Endothelial cell of umbilical vein (primary cell): Measurements from ENCODE around the gene OSBPL9. TPM values are rescaled to one million over a fixed set of nuclear protein-coding genes. Genes with fewer than 3 reads are reported as not detected.

Experiments used
- BruUV-seq: library from RNA; stranded (reverse); fragments of 400-500 nt; replicated peaks from 2 replicates; lab custom pipeline; 2021; lab: Mats Ljungman, UMichigan
- CTCF ChIA-PET: fragments of 300-600, 350-600 bp; sonication (Branson Sonifier 250); formaldehyde crosslinking; loops from one replicate; lab custom pipeline; 2021; ENCODE audit warnings: antibody characterized with exemption, inconsistent platforms; lab: Charles Lee
- POLR2A ChIA-PET: fragments of 300-600, 350-600 bp; sonication (Branson Sonifier 250); formaldehyde crosslinking; loops from one replicate; lab custom pipeline; 2021; ENCODE audit warnings: antibody characterized with exemption, inconsistent platforms; lab: Charles Lee
- DNase-seq: peaks from one replicate; pipeline ENCODE4 v3.0.0-alpha.2; 2011; ENCODE audit warnings: low read depth, low spot score
- FAIRE-seq: peaks from 2 replicates; lab custom pipeline; 2011; peaks lifted over from hg19 to GRCh38; lab: Jason Lieb, UNC
- H2AFZ ChIP-seq: 2 replicates; pipeline ENCODE4 v1.6.0; 2012; ENCODE audit warnings: low read depth, low read length, control low read depth, inconsistent platforms
- H3K27ac ChIP-seq: 2 replicates; pipeline ENCODE4 v1.5.1; 2011; ENCODE audit warnings: low read depth, mild to moderate bottlenecking, control low read depth, low read length, moderate library complexity; ENCODE audit not compliant: insufficient read depth
- H3K27me3 ChIP-seq, 2 experiments: 2 replicates each; pipeline versions ENCODE4 v1.6.0 to v1.6.1; 2011; ENCODE audit warnings: low read length in 2 of 2, mixed read lengths in 1 of 2; ENCODE audit not compliant: control insufficient read depth in 2 of 2, insufficient read depth in 2 of 2
- H3K36me3 ChIP-seq, 2 experiments: 2 replicates in 1 of 2; 3 replicates in 1 of 2; pipeline ENCODE4 v1.5.1; 2011; ENCODE audit warnings: low read length in 2 of 2, mild to moderate bottlenecking in 1 of 2, moderate library complexity in 1 of 2; ENCODE audit not compliant: control insufficient read depth in 2 of 2, insufficient read depth in 2 of 2; ENCODE audit errors: extremely low read depth in 1 of 2
- H3K4me1 ChIP-seq: 3 replicates; pipeline ENCODE4 v1.5.1; 2011; ENCODE audit warnings: mild to moderate bottlenecking, low read length; ENCODE audit not compliant: control insufficient read depth, insufficient read depth; ENCODE audit errors: extremely low read depth
- H3K4me2 ChIP-seq: 2 replicates; pipeline ENCODE4 v1.6.1; 2011; ENCODE audit warnings: low read length, control low read depth, mixed read lengths; ENCODE audit not compliant: insufficient read depth
- H3K4me3 ChIP-seq, 3 experiments: fragments of 200-600 bp in 1 of 3; sonication (generic), shearing (Covaris generic) in 1 of 3; replicated peaks in 1 of 3; 2 replicates each; pipeline ENCODE4 v1.5.1; 2011 to 2016; ENCODE audit warnings: control low read depth in 3 of 3, low read length in 3 of 3, mild to moderate bottlenecking in 2 of 3, inconsistent platforms in 1 of 3, low read depth in 1 of 3, moderate library complexity in 1 of 3; ENCODE audit not compliant: insufficient read depth in 1 of 3
- H3K79me2 ChIP-seq: 2 replicates; pipeline ENCODE4 v1.6.0; 2012; ENCODE audit warnings: low read length, inconsistent platforms; ENCODE audit not compliant: control insufficient read depth, insufficient read depth
- H3K9ac ChIP-seq: replicated peaks from 2 replicates; pipeline ENCODE3; 2011; ENCODE audit warnings: low read length, control low read depth; ENCODE audit not compliant: insufficient read depth; ENCODE audit errors: extremely low read depth
- H3K9me1 ChIP-seq: replicated peaks from 3 replicates; pipeline ENCODE4 v1.6.0; 2011; ENCODE audit warnings: mild to moderate bottlenecking, low read length; ENCODE audit not compliant: control insufficient read depth, insufficient read depth; ENCODE audit errors: extremely low read depth
- H3K9me3 ChIP-seq: replicated peaks from 2 replicates; pipeline ENCODE4 v1.5.1; 2012; ENCODE audit warnings: low read length, inconsistent platforms; ENCODE audit not compliant: control insufficient read depth, insufficient read depth
- H4K20me1 ChIP-seq: replicated peaks from 2 replicates; pipeline ENCODE3; 2011; ENCODE audit warnings: mild to moderate bottlenecking, low read length; ENCODE audit not compliant: control insufficient read depth, insufficient read depth; ENCODE audit errors: extremely low read depth
- EZH2 ChIP-seq: IDR thresholded peaks from 2 replicates; pipeline ENCODE4 v1.6.1; 2012; ENCODE audit warnings: borderline replicate concordance, low read depth, mild to moderate bottlenecking, moderate library complexity, low read length, inconsistent platforms; ENCODE audit not compliant: severe bottlenecking
- FOS ChIP-seq: IDR thresholded peaks from 2 replicates; pipeline ENCODE4 v1.6.1; 2011; ENCODE audit warnings: mild to moderate bottlenecking, low read length, moderate library complexity, borderline replicate concordance; ENCODE audit not compliant: insufficient read depth
- GATA2 ChIP-seq: IDR thresholded peaks from 2 replicates; pipeline ENCODE4 v1.7.0; 2011; ENCODE audit warnings: low read depth, mild to moderate bottlenecking, moderate library complexity, mixed read lengths, low read length; ENCODE audit not compliant: insufficient read length, insufficient read depth
- JUN ChIP-seq: IDR thresholded peaks from 2 replicates; pipeline ENCODE4 v1.6.1; 2011; ENCODE audit warnings: borderline replicate concordance, low read depth; ENCODE audit not compliant: insufficient read length, insufficient read depth
- MAX ChIP-seq: IDR thresholded peaks from 2 replicates; pipeline ENCODE4 v1.6.1; 2011; ENCODE audit not compliant: insufficient read depth, insufficient read length
- MYC ChIP-seq: IDR thresholded peaks from one replicate; pipeline ENCODE4 v1.6.1; 2011; ENCODE audit warnings: mild to moderate bottlenecking, low read depth, low read length
- POLR2A ChIP-seq: IDR thresholded peaks from 2 replicates; pipeline ENCODE4 v1.6.1; 2012; ENCODE audit warnings: low read depth, mild to moderate bottlenecking, control low read depth, low read length
- POLR2AphosphoS5 ChIP-seq: IDR thresholded peaks from 2 replicates; pipeline ENCODE4 v1.6.1; 2012; ENCODE audit warnings: low read depth, mild to moderate bottlenecking, control low read depth, low read length, moderate library complexity; ENCODE audit not compliant: insufficient read depth
- dilution Hi-C: fragments of 300-500 bp; cut with MboI; formaldehyde crosslinking; loops from one replicate; pipeline ENCODE4 v1.15.0; 2019; ENCODE audit warnings: low sequenced_read_pairs; ENCODE audit not compliant: extremely low pct_ligation_motif_present
- intact Hi-C: fragments of 100-400 bp; cut with micrococcal nuclease; formaldehyde crosslinking; loops from one replicate; pipeline ENCODE4 v1.10.0; 2022
- polyA plus RNA-seq, 4 experiments: library from polyadenylated mRNA; depleted of rRNA in 3 of 4; stranded (reverse) in 3 of 4; unstranded in 1 of 4; fragments of >200 nt; gene quantifications; 2 replicates each; pipeline versions ENCODE4 v1.2.1 to v1.2.3, GENCODE V29; 2011 to 2012; ENCODE audit warnings: missing spikeins in 1 of 4
- total RNA-seq: library from RNA; stranded (reverse); gene quantifications from 2 replicates; pipeline ENCODE4 v1.2.3, GENCODE V29; 2021
- TF ChIP-seq, protein P1 (sequence below), 2 donors: IDR thresholded peaks; 1 replicate in 1 of 2; 2 replicates in 1 of 2; pipeline ENCODE4 v1.5.1; 2011; ENCODE audit warnings: low read length in 2 of 2, mild to moderate bottlenecking in 2 of 2, moderate library complexity in 2 of 2, control low read depth in 1 of 2, inconsistent platforms in 1 of 2, low read depth in 1 of 2; ENCODE audit not compliant: insufficient read depth in 1 of 2; ENCODE audit errors: extremely low read depth in 1 of 2

Gene OSBPL9
- total and polyA plus RNA-seq, 2 donors (not counting 3 experiments of a cell fraction or from before 2014, with no cell fraction given): 46.2 to 80.3 TPM

DNA sequence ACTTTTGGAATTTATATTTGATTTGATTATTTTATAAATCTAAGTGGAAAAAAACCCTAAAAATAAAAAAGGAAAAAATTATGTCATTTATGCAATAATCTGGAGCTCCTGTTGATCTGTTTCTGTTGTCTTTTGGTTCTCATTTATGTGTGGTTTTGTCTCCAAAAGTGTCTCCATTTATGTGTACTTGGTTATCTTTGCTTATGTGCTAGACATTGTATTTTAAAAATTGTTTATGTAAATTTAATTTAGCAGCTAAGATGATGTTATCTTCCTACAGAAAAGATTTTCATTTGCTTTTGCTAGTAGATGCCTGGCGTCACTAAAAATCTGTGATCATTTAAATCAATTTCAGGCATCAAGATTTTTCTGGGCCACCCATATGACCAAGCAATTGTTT is 95.7 kb downstream of the OSBPL9 start:
- intact Hi-C loops (no loop called here), dilution Hi-C loops (no loop called here)
- Histone ChIP-seq H4K20me1 (no peaks in the 10 kb centered on the region), H3K9me1 (no peaks in the 10 kb centered on the region), H2AFZ (no peak overlapping the region), H3K9ac (no peak overlapping the region), H3K9me3 (no peaks in the 10 kb centered on the region), H3K27me3 (no peaks in the 10 kb centered on the region), H3K27ac (no peak overlapping the region), H3K4me2 (no peak overlapping the region), H3K4me3 (no peak overlapping the region), H3K36me3 (no peaks in the 10 kb centered on the region), H3K79me2 (no peaks in the 10 kb centered on the region), H3K4me1 (no peaks in the 10 kb centered on the region)
- no TSS peak for BruUV-seq
- POLR2A ChIA-PET: no interaction called here
- no peak for TF ChIP-seq POLR2A
- no peak for TF ChIP-seq MAX
- no peak for TF ChIP-seq MYC
- no peak for TF ChIP-seq GATA2
- no peak for TF ChIP-seq POLR2AphosphoS5
- no peak for TF ChIP-seq FOS
- no peak for TF ChIP-seq JUN
- TF ChIP-seq EZH2: no peak
- TF ChIP-seq, protein P1, sequence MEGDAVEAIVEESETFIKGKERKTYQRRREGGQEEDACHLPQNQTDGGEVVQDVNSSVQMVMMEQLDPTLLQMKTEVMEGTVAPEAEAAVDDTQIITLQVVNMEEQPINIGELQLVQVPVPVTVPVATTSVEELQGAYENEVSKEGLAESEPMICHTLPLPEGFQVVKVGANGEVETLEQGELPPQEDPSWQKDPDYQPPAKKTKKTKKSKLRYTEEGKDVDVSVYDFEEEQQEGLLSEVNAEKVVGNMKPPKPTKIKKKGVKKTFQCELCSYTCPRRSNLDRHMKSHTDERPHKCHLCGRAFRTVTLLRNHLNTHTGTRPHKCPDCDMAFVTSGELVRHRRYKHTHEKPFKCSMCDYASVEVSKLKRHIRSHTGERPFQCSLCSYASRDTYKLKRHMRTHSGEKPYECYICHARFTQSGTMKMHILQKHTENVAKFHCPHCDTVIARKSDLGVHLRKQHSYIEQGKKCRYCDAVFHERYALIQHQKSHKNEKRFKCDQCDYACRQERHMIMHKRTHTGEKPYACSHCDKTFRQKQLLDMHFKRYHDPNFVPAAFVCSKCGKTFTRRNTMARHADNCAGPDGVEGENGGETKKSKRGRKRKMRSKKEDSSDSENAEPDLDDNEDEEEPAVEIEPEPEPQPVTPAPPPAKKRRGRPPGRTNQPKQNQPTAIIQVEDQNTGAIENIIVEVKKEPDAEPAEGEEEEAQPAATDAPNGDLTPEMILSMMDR (IDR thresholded peaks at IDR 0.05; ENCODE audit: extremely low read depth in 1 of 2, insufficient read depth in 1 of 2, low read depth in 1 of 2, low read length in 2 of 2): no peak
- CTCF ChIA-PET: interaction anchor here (0.6 to 1.3 kb wide), 3 partner anchors 19 to 56 kb away, joined by 3 read pairs; no protein-coding TSS in a partner anchor
- DNase-seq (no peak), FAIRE-seq (no peak)
